ENCODE measurements around the gene RGS6.

RGS6 gene

GRCh38 chr14:72525087-72525915 lies 593.1 kb downstream of the RGS6 start:
- DNase-seq (ENCODE audit: low read depth): no peak

GRCh38 chr14:72527591-72527990 lies 595.4 kb downstream of the RGS6 start:
- DNase-seq (ENCODE audit: low read depth): no peak

- DNase-seq (ENCODE audit: low read depth): no peak
These were observed 596.0 kb downstream of the RGS6 start for GRCh38 chr14:72528059-72528862.

GRCh38 chr14:72528863-72529175 lies 596.6 kb downstream of the RGS6 start:
- DNase-seq (ENCODE audit: low read depth): no peak

GRCh38 chr14:72532686-72533454 lies 600.6 kb downstream of the RGS6 start:
- no peak for DNase-seq (ENCODE audit: low read depth)

GRCh38 chr14:72535485-72535884 lies 603.3 kb downstream of the RGS6 start:
- no peak for DNase-seq (ENCODE audit: low read depth)

- no peak for DNase-seq (ENCODE audit: low read depth)
These were observed 606.2 kb downstream of the RGS6 start for GRCh38 chr14:72538387-72538786.

GRCh38 chr14:72539661-72540315 lies 607.6 kb downstream of the RGS6 start:
- DNase-seq (ENCODE audit: low read depth): no peak

- no peak for DNase-seq (ENCODE audit: low read depth)
These were observed 608.6 kb downstream of the RGS6 start for GRCh38 chr14:72540836-72541235.

- no peak for DNase-seq (ENCODE audit: low read depth)
These were observed 609.3 kb downstream of the RGS6 start for GRCh38 chr14:72541546-72541945.

- DNase-seq (ENCODE audit: low read depth): no peak
These were observed 611.1 kb downstream of the RGS6 start for GRCh38 chr14:72543341-72543740.

GRCh38 chr14:72544615-72545387 lies 612.6 kb downstream of the RGS6 start:
- DNase-seq (ENCODE audit: low read depth): no peak

- DNase-seq (ENCODE audit: low read depth): no peak
These were observed 613.4 kb downstream of the RGS6 start for GRCh38 chr14:72545411-72546311.

- DNase-seq (ENCODE audit: low read depth): no peak
These were observed 614.3 kb downstream of the RGS6 start for GRCh38 chr14:72546344-72547016.

- DNase-seq (ENCODE audit: low read depth): no peak
These were observed 615.8 kb downstream of the RGS6 start for GRCh38 chr14:72547999-72548398.

- DNase-seq (ENCODE audit: low read depth): no peak
These were observed 616.8 kb downstream of the RGS6 start for GRCh38 chr14:72549026-72549425.

GRCh38 chr14:72549854-72550253 lies 617.6 kb downstream of the RGS6 start:
- no peak for DNase-seq (ENCODE audit: low read depth)

GRCh38 chr14:72550513-72550912 lies 618.3 kb downstream of the RGS6 start:
- no peak for DNase-seq (ENCODE audit: low read depth)

GRCh38 chr14:72552236-72552635 lies 620.0 kb downstream of the RGS6 start:
- DNase-seq (ENCODE audit: low read depth): no peak

- DNase-seq (ENCODE audit: low read depth): no peak
These were observed 620.9 kb downstream of the RGS6 start for GRCh38 chr14:72553161-72553560.
